Measurements from ENCODE around the gene FAT1. TPM values are rescaled to one million over a fixed set of nuclear protein-coding genes. Genes with fewer than 3 reads are reported as not detected.
"Not testable (repeated sequence)": the region's sequence is repeated elsewhere in the genome, so short reads cannot be mapped to it uniquely, and the experiment has no call there.

FAT1 gene
- 50.3 TPM for total RNA-seq
- long read RNA-seq, partial matches to known transcripts: 3 of 10 reads
- long read RNA-seq, other reads (novel, unspliced or antisense): 6 of 10 reads

DNA sequence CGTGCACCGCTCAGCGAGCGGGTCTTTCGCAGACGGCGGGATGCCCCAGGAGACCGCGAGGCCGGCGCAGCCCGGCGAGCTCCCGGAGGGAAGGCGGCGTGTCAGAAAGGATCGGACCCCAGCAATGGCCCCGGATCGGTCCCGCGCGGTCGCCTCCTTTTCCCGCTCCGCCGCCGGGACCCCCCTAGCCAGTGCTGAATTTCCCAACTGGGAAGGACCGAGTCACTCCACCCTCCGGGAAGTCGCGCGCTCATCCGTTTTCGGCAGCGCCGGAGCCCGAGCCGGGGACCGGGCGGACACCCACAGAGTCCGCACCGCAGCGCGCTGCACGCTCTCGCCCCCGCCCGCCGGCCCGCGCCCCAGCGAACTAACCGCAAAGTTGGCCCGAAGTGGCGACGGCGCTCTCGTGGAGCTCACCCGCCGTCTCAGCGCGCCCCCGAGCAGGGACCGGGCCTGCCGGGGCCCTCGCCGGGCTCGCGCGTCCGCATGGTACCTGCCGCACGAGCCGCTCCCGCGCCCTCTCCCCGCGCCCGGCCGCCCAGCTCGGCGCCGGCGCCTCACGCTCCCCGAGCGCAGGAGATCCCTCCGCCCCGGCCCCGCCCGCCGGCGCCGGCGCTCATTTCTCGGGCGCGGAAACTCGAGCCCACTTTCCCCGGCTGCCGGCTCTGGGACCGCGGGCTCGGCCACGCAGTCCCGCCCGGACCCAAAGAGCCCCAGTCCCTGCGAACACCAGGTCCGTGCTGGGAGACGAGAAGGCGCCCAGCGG is at the start of gene FAT1:
FAT1 (minus strand) TSS at position 565 of the 766 bp plus-strand sequence. CDS start 14,029 bp downstream, outside the sequence.
- DNase-seq (ENCODE audit: low spot score): no peak

GRCh38 chr4:186772936-186773487 is 49.4 kb upstream of the FAT1 start:
- DNase-seq (ENCODE audit: low spot score): no peak

GRCh38 chr4:186771624-186772023 is 48.0 kb upstream of the FAT1 start:
- no peak for DNase-seq (ENCODE audit: low spot score)

GRCh38 chr4:186770481-186771175 is 47.0 kb upstream of the FAT1 start:
- DNase-seq (ENCODE audit: low spot score): no peak

- no peak for DNase-seq (ENCODE audit: low spot score)
These were observed 44.1 kb upstream of the FAT1 start for GRCh38 chr4:186767794-186768193.

DNA sequence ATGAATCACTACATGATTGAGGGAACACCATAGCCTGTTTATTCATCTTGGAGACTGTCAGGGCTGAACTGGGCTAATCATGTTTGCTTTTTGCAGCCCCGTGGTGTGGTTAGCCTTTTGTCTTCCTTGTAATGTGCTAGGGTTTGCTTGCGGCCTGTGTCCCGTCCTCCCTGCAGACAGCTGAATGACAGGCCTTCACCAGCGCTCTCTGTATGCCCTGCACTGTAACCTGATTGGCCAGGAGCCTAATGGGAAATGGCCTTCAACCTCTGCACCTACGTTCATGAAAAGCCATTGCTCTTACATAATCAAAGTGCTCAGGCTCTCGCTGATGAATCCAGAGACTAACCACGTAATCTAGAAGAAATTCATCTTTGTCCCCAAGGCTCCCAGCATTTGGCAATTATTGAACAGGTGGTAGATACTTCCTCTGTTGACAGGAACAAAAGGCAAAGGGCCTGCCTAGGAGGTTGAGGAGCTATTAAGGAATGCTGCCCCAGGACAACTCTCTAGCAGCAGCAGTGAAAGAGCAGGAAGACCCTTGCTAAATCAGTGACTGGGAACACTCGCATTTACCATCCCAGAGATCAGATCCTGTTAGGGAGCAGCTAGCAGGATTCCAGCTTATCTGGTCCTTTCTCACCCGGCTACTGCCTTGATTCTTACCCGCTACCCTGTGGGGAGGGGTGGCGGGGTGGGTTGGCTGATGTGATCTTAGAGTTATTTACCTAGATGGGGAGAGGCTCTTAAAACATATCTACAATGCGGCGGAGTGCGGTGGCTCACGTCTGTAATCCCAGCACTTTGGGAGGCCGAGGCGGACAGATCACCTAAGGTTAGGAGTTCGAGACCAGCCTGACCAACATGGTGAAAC is 42.3 kb upstream of the FAT1 start:
- DNase-seq (ENCODE audit: low spot score): no peak

- DNase-seq (ENCODE audit: low spot score): no peak
These were observed 41.5 kb upstream of the FAT1 start for GRCh38 chr4:186765138-186765537.

GRCh38 chr4:186764457-186764856 is 40.8 kb upstream of the FAT1 start:
- DNase-seq (ENCODE audit: low spot score): no peak

DNA sequence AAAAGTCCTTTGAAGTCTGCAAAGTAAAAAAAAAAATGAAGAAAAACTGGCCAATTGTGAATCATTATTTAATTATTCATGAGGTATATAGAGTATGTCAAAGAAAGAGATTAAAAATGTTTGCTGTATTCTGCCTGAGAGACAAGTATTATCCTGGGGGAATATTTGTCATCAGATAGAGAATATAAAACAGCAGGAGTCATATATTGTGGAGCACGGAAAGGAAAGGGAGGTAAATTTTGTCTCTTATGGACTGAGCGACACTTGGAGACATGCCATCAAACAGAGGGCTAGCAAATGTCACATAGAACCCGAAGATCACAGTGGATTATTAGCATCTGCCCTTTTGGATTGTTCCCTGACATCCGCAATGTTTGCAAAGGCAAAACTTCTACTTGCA is 39.2 kb upstream of the FAT1 start:
- DNase-seq (ENCODE audit: low spot score): no peak

GRCh38 chr4:186762361-186762760 is 38.7 kb upstream of the FAT1 start:
- DNase-seq (ENCODE audit: low spot score): no peak

GRCh38 chr4:186761956-186762355 is 38.3 kb upstream of the FAT1 start:
- not testable (repeated sequence) for DNase-seq (ENCODE audit: low spot score)

- DNase-seq (ENCODE audit: low spot score): no peak
These were observed 37.7 kb upstream of the FAT1 start for GRCh38 chr4:186761393-186761792.

GRCh38 chr4:186760576-186760975 is 36.9 kb upstream of the FAT1 start:
- no peak for DNase-seq (ENCODE audit: low spot score)

DNA sequence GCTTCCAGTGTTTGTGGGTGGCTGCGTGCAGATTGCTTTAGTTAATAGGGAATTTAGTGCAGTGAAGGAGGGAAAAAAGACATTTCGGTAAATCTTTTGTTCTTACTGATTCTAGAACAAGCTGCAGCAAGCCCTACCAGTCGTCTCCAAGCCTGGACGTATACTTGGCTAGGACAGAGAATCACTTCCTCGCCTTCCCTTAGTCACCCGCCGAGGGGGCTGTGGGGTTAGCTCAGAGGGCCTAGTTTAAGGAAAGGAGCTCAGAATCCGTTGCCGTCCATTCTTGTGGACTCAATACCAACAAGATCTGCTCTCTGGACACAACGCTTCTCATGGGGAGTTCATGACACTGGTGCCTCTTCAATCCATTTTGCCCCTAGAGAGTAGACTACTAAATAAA is 36.3 kb upstream of the FAT1 start:
- no peak for DNase-seq (ENCODE audit: low spot score)

DNA sequence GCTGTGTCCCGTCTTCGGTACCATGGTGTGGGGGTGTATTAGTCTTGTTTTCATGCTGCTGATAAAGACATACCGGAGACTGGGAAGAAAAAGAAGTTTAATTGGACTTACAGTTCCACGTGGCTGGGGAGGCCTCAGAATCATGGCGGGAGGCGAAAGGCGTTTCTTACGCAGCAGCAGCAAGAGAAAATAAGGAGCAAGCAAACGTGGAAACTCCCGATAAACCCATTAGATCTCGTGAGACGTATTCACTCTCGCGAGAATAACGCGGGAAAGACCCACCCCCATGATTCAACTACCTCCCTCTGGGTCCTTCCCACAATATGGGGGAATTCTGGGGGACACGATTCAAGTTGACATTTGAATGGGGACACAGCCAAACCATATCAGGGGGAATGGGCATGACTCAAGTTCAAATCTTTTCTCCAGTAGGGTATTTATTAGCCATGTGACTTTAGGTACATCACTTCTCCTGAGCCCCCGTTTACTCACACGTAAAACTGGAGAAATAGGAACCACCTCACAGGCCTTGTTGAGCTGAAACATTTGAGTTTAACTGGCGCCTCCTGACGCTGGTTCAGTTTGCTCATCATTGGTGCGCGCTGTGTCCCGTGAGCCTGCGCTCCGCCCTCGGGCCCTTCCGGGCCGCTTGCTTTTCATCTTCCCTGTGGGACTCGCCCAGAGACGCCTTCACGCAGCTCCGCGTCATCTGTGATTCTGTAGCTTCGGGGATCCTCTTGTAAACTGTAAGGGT is 35.5 kb upstream of the FAT1 start:
- no peak for DNase-seq (ENCODE audit: low spot score)

GRCh38 chr4:186757696-186758355 is 34.2 kb upstream of the FAT1 start:
- DNase-seq (ENCODE audit: low spot score): no peak

DNA sequence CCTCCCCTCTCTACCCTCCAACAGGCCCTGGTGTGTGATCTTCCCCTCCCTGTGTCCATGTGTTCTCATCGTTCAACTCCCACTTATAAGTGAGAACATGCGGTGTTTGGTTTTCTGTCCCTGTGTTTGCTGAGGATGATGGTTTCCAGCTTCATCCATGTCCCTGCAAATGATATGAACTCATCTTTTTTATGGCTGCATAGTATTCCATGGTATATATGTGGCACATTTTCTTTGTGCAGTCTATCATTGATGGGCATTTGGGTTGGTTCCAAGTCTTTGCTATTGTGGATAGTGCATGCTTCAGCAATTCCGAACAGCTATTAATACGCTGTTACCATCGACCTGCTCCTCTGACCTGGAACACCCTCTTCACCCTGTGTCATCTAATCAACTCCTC is 32.9 kb upstream of the FAT1 start:
- DNase-seq (ENCODE audit: low spot score): not testable (repeated sequence)

DNA sequence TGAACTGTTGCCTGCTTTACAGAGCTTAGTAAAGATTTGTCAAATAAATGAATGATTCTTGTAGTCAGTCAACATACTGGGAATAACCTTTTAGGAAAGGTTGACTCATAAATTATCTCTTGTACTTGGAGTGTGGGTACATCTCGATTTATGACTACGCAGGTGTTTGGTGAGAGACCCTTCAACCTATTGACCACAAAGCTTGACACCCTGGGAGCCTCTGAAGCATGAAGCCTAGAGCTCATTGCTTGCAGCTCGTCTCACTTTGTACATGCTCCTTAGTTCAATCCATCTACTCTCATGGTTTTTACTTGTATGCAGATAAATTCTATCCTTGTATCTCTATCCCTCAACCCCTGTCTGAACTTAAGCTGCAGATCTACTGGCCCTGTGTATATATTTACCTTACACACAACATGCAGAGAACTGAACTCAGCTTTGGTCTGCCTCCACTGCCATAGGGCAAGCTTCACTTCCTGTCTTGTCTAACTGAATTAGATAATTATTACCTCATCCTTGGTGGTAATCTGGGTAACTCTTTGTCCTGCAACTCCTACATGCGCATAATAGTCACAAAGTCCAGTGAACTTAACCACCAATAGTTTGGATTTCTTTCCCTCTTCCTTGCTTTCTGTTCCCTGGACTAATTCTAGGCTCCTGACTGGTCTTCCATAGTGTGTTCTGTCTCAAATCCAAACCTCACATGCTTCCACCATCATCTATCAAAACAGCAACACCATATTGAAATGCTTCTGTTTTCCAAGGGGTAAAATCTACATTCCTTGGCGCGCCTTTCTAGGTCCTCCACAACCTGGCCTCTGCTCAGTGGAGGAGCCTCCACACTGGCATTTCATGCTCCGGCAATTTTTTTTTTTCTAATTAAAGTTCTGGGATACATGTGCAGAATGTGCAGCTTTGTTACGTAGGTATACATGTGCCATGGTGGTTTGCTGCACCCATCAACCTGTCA is 32.2 kb upstream of the FAT1 start:
- DNase-seq (ENCODE audit: low spot score): no peak

- DNase-seq (ENCODE audit: low spot score): no peak
These were observed 31.3 kb upstream of the FAT1 start for GRCh38 chr4:186754976-186755375.
